Measurements from ENCODE around the gene NAV2.

NAV2 gene

GRCh38 chr11:19976281-19976941 lies 263.8 kb downstream of the NAV2 start:
- DNase-seq (ENCODE audit: low read depth in 2 of 2) = no peak

GRCh38 chr11:19977941-19978340 lies 265.3 kb downstream of the NAV2 start:
- DNase-seq (ENCODE audit: low read depth in 2 of 2) = no peak

GRCh38 chr11:19978668-19979518 lies 266.3 kb downstream of the NAV2 start:
- DNase-seq (ENCODE audit: low read depth in 2 of 2) = no peak

- no peak for DNase-seq (ENCODE audit: low read depth in 2 of 2)
These were observed 266.8 kb downstream of the NAV2 start for GRCh38 chr11:19979519-19979845.

GRCh38 chr11:19980388-19980787 lies 267.8 kb downstream of the NAV2 start:
- no peak for DNase-seq (ENCODE audit: low read depth in 2 of 2)

GRCh38 chr11:19980957-19981669 lies 268.5 kb downstream of the NAV2 start:
- DNase-seq (ENCODE audit: low read depth in 2 of 2) = no peak

- no peak for DNase-seq (ENCODE audit: low read depth in 2 of 2)
These were observed 270.3 kb downstream of the NAV2 start for GRCh38 chr11:19982774-19983495.

- no peak for DNase-seq (ENCODE audit: low read depth in 2 of 2)
These were observed 271.6 kb downstream of the NAV2 start for GRCh38 chr11:19984048-19984742.

GRCh38 chr11:19985111-19985510 lies 272.5 kb downstream of the NAV2 start:
- DNase-seq (ENCODE audit: low read depth in 2 of 2) = no peak

GRCh38 chr11:19987331-19987801 lies 274.7 kb downstream of the NAV2 start:
- no peak for DNase-seq (ENCODE audit: low read depth in 2 of 2)

- no peak for DNase-seq (ENCODE audit: low read depth in 2 of 2)
These were observed 276.0 kb downstream of the NAV2 start for GRCh38 chr11:19988598-19988997.

- DNase-seq (ENCODE audit: low read depth in 2 of 2) = no peak
These were observed 276.6 kb downstream of the NAV2 start for GRCh38 chr11:19989191-19989590.

- no peak for DNase-seq (ENCODE audit: low read depth in 2 of 2)
These were observed 279.5 kb downstream of the NAV2 start for GRCh38 chr11:19992162-19992561.

GRCh38 chr11:19992998-19993397 lies 280.4 kb downstream of the NAV2 start:
- DNase-seq (ENCODE audit: low read depth in 2 of 2) = no peak

GRCh38 chr11:19994672-19995071 lies 282.0 kb downstream of the NAV2 start:
- no peak for DNase-seq (ENCODE audit: low read depth in 2 of 2)

- DNase-seq (ENCODE audit: low read depth in 2 of 2) = no peak
These were observed 282.5 kb downstream of the NAV2 start for GRCh38 chr11:19995145-19995544.

- no peak for DNase-seq (ENCODE audit: low read depth in 2 of 2)
These were observed 283.9 kb downstream of the NAV2 start for GRCh38 chr11:19996571-19996970.

GRCh38 chr11:20000022-20000350 lies 287.3 kb downstream of the NAV2 start:
- no peak for DNase-seq (ENCODE audit: low read depth in 2 of 2)

- DNase-seq (ENCODE audit: low read depth in 2 of 2) = no peak
These were observed 287.9 kb downstream of the NAV2 start for GRCh38 chr11:20000351-20001134.

- no peak for DNase-seq (ENCODE audit: low read depth in 2 of 2)
These were observed 289.9 kb downstream of the NAV2 start for GRCh38 chr11:20002312-20003216.
